Cortex of kidney (tissue), 1 donor: ENCODE data around the gene SRCAP.
"Not testable (repeated sequence)": the region's sequence is repeated elsewhere in the genome, so short reads cannot be mapped to it uniquely, and the experiment has no call there.

ENCODE experiments used
- DNase-seq: peaks from one replicate; lab custom pipeline; 2025; lab: John Stamatoyannopoulos, UW

The SRCAP gene

DNA sequence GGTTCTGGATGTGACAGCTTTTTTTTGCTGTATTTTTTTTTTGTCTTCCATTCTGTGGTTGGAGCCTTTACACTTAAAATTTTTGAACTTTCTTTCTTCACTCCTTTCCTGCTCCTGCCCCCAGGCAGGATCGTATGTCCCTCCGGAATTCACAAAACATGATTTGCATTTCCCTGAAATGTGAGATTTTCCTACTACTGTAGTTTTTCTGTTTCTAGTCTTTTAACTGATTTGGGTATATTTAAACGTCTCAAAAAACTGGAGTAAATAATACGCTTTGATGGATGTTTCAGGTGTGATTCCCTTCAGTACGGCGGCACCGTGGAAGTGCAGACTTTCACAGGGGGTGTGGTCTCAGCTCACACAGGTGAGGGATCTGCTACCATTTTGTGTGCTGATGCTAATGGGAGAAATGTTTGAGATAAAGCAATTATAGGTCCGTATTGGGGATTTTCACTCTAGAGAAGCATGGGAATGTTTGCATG lies 686 bp downstream of the SRCAP start:
- no peak for DNase-seq

DNA sequence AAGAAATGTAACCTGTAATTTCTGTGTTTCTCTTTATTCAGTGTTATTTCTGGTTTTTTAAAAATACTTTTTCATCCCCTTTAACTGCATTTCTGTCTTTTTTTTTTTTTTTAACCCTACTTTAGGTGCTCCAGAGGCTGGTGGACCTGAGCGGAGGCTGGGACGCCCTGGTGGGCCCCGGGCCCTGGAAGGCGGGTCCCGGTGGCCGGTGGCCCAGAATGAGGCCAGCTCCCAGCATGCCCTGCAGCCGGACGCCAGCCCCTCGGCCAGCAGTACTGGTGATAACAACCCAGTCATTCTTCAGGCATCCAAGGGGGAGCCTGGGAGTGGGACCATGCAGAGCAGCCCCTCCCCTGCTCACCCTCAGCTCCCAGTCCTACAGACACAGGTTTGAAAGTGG lies 1.5 kb downstream of the SRCAP start:
- no peak for DNase-seq

DNA sequence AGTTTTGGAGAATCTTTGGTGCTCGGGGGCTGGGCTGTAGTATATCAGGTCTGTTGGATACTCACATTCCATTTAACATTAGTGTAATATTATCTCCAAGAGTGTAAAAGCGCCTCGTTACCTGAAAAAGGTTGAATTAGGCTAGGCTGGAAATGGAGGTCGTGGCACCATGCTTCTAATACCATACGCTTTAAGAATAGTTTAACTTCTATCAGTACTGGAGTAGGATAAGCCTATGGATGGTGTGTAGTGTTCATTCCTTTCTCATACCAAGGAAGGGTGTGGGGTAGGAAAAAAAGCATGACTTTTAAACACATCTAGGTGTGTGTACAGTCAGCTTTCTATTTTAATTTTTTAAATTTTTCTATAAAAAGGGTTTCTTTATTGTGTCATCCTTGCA lies 2.0 kb downstream of the SRCAP start:
- no peak for DNase-seq

DNA sequence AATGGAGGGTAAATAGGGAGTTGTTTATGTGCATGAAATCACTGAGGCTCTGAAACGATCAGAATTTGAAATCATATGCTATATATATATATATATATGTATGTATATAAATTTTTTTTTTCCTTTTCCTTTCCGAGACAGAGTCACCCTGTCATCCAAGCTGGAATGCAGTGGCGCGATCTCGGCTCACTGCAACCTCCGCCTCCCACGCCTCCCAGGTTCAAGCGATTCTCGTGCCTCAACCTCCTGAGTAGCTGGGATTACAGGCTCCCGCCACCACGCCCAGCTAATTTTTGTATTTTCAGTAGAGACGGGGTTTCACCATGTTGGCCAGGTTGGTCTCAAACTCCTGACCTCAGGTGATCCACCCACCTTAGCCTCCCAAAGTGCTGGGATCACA lies 4.1 kb downstream of the SRCAP start:
- not testable (repeated sequence) for DNase-seq

DNA sequence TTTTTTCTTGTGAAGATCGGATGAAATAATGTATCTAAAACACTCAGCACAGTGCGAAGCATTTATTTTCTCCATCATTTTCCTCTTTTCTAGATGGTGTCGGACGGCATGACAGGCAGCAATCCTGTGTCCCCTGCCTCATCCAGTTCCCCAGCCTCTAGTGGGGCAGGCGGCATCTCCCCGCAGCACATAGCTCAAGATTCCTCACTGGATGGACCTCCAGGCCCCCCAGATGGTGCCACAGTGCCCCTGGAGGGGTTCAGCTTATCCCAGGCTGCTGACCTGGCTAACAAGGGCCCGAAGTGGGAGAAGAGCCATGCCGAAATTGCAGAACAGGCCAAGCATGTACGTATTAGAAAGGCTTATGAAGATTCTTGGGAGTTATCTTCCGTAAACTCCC lies 5.0 kb downstream of the SRCAP start:
- DNase-seq, result no peak

DNA sequence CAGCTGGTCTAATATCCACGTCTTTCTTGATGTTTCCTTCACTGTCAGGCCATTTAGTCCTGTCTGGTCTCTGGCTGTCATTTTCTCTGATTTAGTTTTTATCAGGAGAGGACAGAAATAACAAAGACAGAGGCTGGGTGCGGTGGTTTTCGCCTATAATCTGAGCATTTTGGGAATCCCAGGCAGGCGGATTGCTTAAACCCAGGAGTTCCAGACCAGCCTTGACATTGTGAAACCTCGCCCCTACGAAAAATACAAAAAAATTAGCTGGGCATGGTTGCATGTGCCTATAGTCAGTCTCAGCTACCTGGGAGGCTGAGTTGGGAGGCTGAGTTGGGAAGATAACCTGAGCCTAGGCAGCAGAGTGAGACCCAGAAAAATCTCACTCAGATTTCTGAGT lies 7.1 kb downstream of the SRCAP start:
- DNase-seq, result no peak

DNA sequence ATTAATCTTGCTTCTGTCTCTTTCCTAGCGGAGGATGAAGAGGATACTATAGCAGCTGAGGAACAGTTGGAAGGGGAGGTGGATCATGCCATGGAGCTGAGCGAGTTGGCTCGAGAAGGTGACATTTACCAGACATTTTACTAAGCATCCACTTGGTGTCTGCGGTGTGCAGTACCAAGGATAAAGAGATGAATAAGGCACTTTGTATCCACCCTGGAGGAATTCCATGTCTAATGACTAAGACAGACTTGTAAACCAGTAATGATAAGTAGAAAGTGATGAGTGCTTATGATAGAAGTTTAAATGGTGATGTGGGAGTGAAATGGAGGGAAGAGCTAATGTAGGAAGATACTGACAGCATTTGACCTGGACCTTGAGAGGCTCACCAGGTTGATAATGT lies 12.0 kb downstream of the SRCAP start:
- DNase-seq, result no peak

DNA sequence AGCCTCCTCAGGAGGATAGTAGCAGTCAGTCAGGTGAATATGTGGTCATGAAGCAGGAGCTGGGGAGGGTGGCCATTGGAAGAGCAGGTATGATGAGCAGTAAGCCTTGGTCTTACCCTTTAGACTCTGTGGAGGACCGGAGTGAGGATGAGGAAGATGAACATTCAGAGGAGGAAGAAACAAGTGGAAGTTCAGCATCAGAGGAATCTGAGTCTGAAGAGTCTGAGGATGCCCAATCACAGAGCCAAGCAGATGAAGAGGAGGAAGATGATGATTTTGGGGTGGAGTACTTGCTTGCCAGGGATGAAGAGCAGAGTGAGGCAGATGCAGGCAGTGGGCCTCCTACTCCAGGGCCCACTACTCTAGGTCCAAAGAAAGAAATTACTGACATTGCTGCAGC lies 12.7 kb downstream of the SRCAP start:
- no peak for DNase-seq

DNA sequence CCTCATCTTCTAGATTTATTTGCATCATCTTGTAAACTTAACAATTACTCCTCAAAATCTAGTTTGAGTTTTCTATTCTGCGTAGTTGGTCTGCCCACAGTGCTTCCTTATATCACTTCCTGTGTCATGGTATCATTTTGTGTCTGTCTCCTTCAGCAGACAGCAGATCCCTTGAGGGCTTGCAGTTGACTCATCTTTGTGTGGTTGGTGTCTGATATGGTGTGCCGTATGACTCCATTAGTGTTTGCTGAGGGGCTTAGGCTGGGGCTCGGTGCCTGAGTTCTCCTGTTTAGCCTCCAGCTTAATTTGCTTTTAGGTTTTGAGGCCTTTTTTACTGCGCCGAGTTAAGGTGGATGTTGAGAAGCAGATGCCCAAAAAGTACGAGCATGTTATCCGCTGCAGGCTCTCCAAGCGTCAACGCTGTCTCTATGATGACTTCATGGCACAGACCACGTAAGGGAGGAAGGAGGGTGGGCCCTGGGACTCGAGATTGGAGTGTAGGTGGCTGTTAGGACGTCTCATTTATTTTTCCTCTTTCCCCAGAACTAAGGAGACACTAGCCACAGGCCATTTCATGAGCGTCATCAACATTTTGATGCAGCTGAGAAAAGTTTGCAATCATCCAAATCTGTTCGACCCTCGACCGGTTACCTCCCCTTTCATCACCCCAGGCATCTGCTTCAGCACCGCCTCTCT lies 16.9 kb downstream of the SRCAP start:
- DNase-seq, result no peak

DNA sequence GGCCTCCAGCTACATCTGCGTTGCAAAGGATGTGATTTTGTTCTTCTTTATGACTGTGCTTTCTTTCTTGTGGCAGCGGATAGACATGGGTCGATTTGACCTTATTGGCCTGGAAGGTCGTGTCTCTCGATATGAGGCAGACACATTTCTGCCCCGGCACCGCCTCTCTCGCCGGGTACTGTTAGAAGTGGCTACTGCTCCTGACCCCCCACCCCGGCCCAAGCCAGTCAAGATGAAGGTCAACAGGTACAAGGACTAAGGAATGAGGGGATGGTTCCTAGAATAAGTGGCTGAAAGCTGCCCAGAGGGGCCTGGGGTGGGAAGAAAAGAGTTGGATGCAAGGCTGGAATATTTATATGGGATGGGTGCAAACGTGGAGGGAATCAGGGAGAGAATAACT lies 21.1 kb downstream of the SRCAP start:
- no peak for DNase-seq

DNA sequence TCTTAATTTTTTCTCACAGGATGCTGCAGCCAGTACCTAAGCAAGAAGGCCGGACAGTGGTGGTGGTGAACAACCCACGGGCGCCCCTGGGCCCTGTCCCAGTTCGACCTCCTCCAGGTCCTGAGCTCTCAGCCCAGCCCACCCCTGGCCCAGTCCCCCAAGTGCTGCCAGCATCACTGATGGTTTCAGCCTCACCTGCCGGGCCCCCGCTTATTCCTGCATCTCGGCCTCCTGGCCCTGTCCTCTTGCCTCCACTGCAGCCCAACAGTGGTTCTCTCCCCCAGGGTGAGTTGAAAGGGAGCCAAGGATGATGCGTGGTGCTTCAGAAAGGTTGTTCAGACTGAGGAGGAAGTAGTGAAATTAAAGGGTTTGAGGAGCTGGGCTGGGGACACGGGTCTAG lies 21.7 kb downstream of the SRCAP start:
- no peak for DNase-seq

DNA sequence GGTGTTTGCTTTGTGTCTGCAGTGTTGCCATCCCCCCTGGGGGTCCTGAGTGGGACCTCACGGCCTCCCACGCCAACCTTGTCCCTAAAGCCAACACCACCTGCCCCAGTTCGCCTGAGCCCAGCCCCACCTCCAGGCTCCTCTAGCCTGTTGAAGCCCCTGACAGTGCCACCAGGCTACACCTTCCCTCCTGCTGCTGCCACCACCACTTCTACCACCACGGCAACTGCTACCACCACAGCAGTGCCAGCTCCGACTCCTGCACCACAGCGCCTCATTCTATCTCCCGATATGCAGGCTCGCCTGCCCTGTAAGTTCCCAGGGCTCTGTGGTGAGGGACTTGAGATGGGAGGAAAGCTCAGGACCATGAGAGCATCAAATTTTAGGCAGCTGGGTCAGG lies 22.2 kb downstream of the SRCAP start:
- DNase-seq, result no peak

DNA sequence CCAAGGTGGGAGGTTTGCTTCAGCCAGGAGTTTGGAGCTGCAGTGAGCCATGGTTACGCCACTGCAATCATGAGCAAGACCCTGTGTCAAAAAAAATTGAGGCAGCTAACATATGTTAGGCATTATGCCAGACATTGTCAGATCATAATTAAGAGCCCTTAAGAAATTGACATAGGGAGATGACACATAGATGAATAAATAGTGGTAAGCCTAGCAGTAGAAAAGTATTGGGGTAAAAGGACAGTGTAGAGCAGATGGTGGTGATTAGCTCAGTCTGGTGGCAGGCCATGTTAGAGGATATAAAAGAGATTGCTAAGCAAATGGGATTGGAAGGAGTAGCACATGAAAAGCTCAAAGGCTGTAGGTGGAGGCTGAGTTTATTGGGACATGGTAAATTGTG lies 22.6 kb downstream of the SRCAP start:
- no peak for DNase-seq

DNA sequence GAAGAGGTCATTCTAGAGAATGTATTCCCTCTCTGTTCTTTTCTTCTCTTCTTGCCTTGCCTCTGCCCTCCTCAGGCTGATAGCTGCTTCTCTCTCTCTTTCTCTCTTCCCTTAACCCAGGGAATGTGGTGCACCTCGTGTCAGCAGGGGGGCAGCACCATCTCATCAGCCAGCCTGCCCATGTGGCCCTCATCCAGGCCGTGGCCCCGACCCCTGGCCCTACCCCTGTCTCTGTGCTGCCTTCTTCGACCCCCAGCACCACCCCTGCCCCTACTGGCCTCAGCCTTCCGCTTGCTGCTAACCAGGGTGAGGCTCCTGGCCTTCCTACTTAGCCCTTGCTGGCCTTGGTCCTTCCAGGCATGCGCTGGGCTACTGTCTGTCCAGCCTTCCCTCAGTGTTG lies 23.5 kb downstream of the SRCAP start:
- no peak for DNase-seq

DNA sequence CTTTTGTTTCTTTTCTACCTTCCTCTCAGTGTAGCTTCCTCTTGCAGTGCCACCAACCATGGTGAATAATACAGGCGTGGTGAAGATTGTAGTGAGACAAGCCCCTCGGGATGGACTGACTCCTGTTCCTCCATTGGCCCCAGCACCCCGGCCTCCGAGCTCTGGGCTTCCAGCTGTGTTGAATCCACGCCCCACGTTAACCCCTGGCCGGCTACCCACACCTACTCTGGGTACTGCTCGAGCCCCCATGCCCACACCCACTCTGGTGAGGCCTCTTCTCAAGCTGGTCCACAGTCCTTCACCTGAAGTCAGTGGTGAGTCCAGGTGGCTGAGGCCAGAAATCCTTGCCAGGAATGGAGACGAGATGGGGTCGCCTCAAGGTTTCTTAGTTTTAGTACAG lies 23.9 kb downstream of the SRCAP start:
- no peak for DNase-seq

DNA sequence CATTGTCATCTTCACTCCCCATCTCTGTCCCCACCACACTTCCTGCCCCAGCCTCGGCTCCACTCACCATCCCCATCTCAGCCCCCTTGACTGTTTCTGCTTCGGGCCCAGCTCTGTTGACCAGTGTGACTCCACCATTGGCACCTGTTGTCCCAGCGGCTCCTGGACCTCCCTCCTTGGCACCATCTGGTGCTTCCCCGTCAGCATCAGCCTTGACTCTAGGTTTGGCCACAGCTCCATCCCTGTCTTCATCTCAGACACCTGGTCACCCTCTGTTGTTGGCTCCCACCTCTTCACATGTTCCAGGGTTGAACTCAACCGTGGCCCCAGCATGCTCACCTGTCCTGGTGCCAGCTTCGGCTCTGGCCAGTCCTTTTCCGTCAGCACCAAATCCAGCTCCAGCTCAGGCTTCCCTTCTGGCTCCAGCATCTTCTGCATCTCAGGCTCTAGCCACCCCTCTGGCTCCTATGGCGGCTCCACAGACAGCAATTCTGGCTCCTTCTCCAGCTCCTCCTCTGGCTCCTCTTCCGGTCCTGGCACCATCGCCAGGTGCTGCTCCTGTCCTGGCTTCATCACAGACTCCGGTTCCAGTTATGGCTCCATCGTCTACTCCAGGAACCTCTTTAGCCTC lies 24.9 kb downstream of the SRCAP start:
- no peak for DNase-seq

DNA sequence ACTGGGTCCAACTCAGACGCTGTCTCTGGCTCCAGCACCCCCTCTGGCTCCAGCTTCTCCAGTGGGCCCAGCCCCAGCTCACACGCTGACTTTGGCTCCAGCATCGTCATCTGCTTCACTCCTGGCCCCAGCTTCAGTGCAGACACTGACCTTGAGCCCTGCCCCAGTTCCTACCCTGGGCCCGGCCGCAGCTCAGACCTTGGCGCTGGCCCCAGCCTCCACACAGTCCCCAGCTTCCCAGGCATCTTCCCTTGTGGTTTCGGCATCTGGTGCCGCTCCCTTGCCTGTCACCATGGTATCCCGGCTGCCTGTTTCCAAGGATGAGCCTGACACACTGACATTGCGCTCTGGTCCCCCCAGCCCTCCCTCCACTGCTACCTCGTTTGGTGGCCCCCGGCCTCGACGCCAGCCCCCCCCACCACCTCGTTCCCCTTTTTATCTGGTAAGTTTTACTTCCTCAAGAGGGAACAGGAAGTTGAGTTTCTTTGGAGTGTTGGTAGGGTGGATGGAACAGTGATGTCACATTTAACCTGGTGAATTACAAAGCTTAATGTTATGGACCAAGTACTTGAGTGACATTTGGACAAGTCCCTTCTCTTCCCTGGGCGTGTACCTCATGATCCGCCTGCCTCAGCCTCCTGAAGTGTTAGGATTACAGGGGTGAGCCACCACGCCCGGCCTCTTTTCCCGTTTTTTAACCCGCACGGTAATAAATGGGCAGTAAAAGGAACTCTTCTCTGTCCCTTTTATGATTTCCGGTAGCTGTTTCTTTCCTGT lies 25.9 kb downstream of the SRCAP start:
- DNase-seq, result no peak

DNA sequence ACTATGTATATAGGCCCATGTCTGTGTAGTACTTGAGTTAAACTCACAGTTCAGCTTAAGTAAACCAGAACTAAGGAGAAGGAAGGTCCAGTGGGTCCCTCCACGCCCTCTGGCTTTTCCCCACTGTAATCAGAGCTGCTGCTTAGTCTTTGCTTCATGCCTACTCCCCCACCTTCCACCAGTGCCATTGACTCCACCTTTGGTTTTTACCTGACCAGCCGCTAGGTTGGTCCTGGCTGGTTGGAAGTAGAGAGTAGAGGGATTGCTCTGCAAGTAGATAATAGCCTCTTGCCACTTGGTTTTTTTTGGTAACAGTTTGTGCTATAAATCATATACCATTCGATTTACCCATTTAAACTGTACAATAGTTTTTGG lies 26.4 kb downstream of the SRCAP start:
- no peak for DNase-seq

DNA sequence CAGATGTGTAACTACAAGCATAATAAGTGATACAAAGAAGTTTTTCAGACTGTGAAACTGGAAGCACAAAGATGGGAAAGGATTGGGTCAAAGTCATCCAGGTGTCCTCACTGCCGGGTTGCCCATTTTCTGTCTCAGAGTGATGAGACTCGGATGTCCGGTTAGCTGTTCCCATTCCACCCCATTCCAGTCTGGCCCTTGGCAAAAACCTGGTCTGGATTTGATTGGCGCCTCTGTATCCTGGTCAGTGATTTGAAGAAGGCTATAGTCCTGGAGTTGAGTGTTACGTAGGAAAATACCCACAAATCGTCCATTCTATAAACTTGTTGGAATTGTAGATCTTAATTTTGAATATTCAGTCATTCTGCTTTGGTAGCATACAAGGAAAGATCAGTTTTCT lies 29.4 kb downstream of the SRCAP start:
- DNase-seq, result no peak

DNA sequence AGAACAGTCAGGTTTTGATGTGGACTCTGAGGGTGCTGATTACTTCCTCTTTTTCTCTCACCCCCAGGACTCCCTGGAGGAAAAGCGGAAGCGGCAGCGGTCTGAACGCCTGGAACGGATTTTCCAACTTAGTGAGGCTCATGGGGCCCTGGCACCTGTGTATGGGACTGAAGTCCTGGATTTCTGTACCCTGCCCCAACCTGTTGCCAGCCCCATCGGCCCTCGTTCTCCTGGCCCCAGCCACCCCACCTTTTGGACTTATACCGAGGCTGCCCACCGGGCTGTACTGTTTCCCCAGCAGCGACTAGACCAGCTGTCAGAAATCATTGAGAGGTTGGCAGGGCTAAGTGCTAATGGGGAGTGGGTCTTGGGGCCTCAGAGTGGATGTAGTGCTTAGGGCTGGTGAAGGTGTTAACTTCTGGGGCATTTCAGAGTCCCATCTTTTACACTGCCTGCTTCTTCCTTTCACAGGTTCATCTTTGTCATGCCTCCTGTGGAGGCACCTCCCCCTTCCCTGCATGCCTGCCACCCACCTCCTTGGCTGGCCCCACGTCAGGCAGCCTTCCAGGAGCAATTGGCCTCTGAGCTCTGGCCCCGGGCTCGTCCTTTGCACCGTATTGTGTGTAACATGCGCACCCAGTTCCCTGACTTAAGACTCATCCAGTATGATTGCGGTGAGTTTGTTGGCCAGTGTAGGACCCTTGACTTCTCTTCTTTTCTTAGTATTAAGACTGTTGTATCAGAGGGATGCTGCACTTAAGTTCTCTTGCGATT lies 30.1 kb downstream of the SRCAP start:
- no peak for DNase-seq

DNA sequence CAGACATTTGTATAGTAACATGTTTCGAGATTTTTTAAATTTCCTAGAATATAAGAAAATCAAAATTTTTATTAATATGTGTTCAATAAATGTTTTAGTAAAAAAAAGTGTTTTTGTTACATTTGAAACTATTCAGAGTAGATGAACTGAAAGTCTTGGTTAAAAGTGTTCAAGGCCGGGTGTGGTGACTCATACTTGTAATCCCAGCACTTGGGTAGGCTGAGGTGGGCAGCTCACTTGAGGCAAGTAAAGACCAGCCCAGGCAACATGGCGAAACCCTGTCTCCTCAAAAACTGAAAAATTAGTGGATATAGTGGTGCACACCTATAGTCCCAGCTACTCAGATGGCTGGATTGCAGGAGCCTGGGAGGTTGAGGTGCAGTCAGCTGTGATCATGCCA lies 32.4 kb downstream of the SRCAP start:
- no peak for DNase-seq

DNA sequence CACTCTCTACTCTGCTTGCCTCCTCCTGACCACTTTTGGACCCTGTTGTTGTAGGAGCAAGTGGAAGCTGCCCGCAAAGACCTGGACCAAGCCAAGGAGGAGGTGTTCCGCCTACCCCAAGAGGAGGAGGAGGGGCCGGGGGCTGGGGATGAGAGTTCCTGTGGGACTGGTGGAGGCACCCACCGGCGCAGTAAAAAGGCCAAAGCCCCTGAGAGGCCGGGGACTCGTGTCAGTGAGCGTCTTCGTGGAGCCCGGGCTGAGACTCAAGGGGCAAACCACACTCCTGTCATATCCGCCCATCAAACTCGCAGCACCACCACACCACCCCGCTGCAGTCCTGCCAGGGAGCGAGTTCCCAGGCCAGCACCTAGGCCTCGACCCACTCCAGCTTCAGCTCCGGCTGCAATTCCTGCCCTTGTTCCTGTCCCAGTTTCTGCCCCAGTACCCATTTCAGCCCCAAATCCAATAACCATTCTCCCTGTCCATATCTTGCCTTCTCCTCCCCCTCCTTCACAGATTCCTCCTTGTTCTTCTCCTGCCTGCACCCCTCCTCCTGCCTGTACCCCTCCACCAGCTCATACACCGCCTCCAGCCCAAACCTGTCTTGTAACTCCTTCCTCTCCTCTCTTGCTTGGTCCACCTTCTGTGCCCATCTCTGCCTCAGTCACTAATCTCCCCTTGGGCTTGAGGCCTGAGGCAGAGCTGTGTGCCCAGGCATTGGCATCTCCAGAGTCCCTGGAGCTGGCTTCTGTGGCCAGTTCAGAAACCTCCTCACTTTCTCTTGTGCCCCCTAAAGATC lies 38.2 kb downstream of the SRCAP start:
- DNase-seq, result no peak
